Measurements from ENCODE around the gene FAM25G. TPM values are rescaled to one million over a fixed set of nuclear protein-coding genes. Genes with fewer than 3 reads are reported as not detected.
"Not testable (repeated sequence)": the region's sequence is repeated elsewhere in the genome, so short reads cannot be mapped to it uniquely, and the experiment has no call there.

FAM25G gene
- not detected for total RNA-seq

- H3K4me1 ChIP-seq; H3K27me3 ChIP-seq; H3K27ac ChIP-seq; H3K9me3 ChIP-seq; H3K4me3 ChIP-seq; H3K36me3 ChIP-seq; DNase-seq (ENCODE audit: low spot score in 2 of 2): not testable (repeated sequence)
- no CpG with 5 or more reads among the region's 9 CpGs for WGBS, 2 donors
Measured at GRCh38 chr10:47491600-47491999, at the start of gene FAM25G. FAM25G (minus strand) TSS chr10:47491700; CDS start chr10:47491674, 26 bp downstream.

- not testable (repeated sequence) for H3K27ac ChIP-seq; DNase-seq (ENCODE audit: low spot score in 2 of 2); H3K27me3 ChIP-seq; H3K4me1 ChIP-seq; H3K4me3 ChIP-seq; H3K36me3 ChIP-seq; H3K9me3 ChIP-seq
- WGBS, 2 donors, result 95 to 96% methylated on average over 2 to 3 of the region's 3 CpGs
Measured at GRCh38 chr10:47536430-47536829, 44.9 kb upstream of the FAM25G start.

GRCh38 chr10:47523475-47523874 lies 32.0 kb upstream of the FAM25G start, which contains the start of gene AGAP9:
AGAP9 (minus strand) TSS chr10:47523638; CDS start chr10:47523526, 112 bp downstream.
- not testable (repeated sequence) for H3K27ac ChIP-seq; H3K4me1 ChIP-seq; H3K27me3 ChIP-seq; H3K9me3 ChIP-seq; H3K4me3 ChIP-seq; H3K36me3 ChIP-seq; DNase-seq (ENCODE audit: low spot score in 2 of 2)
- no CpG with 5 or more reads among the region's 20 CpGs for WGBS, 2 donors

GRCh38 chr10:47502313-47502712 lies 10.8 kb upstream of the FAM25G start:
- not testable (repeated sequence) for H3K27ac ChIP-seq; DNase-seq (ENCODE audit: low spot score in 2 of 2); H3K36me3 ChIP-seq; H3K27me3 ChIP-seq; H3K4me1 ChIP-seq; H3K4me3 ChIP-seq; H3K9me3 ChIP-seq
- WGBS, 2 donors, result 65 to 79% methylated on average over 6 to 7 of the region's 9 CpGs

GRCh38 chr10:47494226-47494625 lies 2.7 kb upstream of the FAM25G start:
- not testable (repeated sequence) for H3K27me3 ChIP-seq; H3K36me3 ChIP-seq; H3K27ac ChIP-seq; H3K4me3 ChIP-seq; H3K4me1 ChIP-seq; DNase-seq (ENCODE audit: low spot score in 2 of 2); H3K9me3 ChIP-seq
- no CpG with 5 or more reads among the region's 6 CpGs for WGBS, 2 donors

- not testable (repeated sequence) for H3K4me3 ChIP-seq; H3K27me3 ChIP-seq; H3K27ac ChIP-seq; H3K4me1 ChIP-seq; DNase-seq (ENCODE audit: low spot score in 2 of 2); H3K36me3 ChIP-seq; H3K9me3 ChIP-seq
- WGBS, 2 donors, result 80% methylated on average over 2 of the region's 7 CpGs; no CpG with 5 or more reads in 1 of the 2 donors
Measured at GRCh38 chr10:47489630-47490029, 1.9 kb downstream of the FAM25G start.

GRCh38 chr10:47485943-47486342 lies 5.6 kb downstream of the FAM25G start:
- 93 to 100% methylated on average over 1 to 2 of the region's 4 CpGs for WGBS, 2 donors
- not testable (repeated sequence) for H3K4me3 ChIP-seq; H3K36me3 ChIP-seq; DNase-seq (ENCODE audit: low spot score in 2 of 2); H3K27ac ChIP-seq; H3K9me3 ChIP-seq; H3K4me1 ChIP-seq; H3K27me3 ChIP-seq

- 93 to 94% methylated on average over 1 to 11 of the region's 11 CpGs for WGBS, 2 donors
- DNase-seq (ENCODE audit: low spot score in 2 of 2), result not testable (repeated sequence)
Measured at GRCh38 chr10:47484786-47485185, 6.7 kb downstream of the FAM25G start.

GRCh38 chr10:47483923-47484322 lies 7.6 kb downstream of the FAM25G start, which contains the start of gene ANXA8:
ANXA8 (minus strand) TSS chr10:47484115; CDS start chr10:47483933, 182 bp downstream.
- WGBS, 2 donors, result 90 to 92% methylated on average over 2 to 8 of the region's 11 CpGs
- not testable (repeated sequence) for DNase-seq (ENCODE audit: low spot score in 2 of 2)

More at GRCh38 chr10:47484786-47485185, 6.7 kb downstream of the FAM25G start:
- not testable (repeated sequence) for H3K4me3 ChIP-seq, H3K36me3 ChIP-seq, H3K27me3 ChIP-seq, H3K9me3 ChIP-seq, H3K27ac ChIP-seq, H3K4me1 ChIP-seq

GRCh38 chr10:47482367-47482766 lies 9.1 kb downstream of the FAM25G start:
- DNase-seq (ENCODE audit: low spot score in 2 of 2); H3K4me1 ChIP-seq; H3K36me3 ChIP-seq; H3K27ac ChIP-seq; H3K4me3 ChIP-seq; H3K27me3 ChIP-seq; H3K9me3 ChIP-seq: not testable (repeated sequence)
- no CpG with 5 or more reads among the region's 1 CpG for WGBS, 2 donors

More at GRCh38 chr10:47483923-47484322, 7.6 kb downstream of the FAM25G start, which contains the start of gene ANXA8:
- H3K27me3 ChIP-seq, H3K4me3 ChIP-seq, H3K27ac ChIP-seq, H3K9me3 ChIP-seq, H3K4me1 ChIP-seq, H3K36me3 ChIP-seq: not testable (repeated sequence)

GRCh38 chr10:47481768-47482181 lies 9.7 kb downstream of the FAM25G start:
- WGBS, 2 donors, result no CpG with 5 or more reads among the region's 6 CpGs
- H3K4me3 ChIP-seq, result not testable (repeated sequence)

GRCh38 chr10:47481182-47481766 lies 10.2 kb downstream of the FAM25G start:
- no CpG with 5 or more reads among the region's 10 CpGs for WGBS, 2 donors
- not testable (repeated sequence) for H3K4me3 ChIP-seq; H3K27ac ChIP-seq; DNase-seq (ENCODE audit: low spot score in 2 of 2); H3K27me3 ChIP-seq; H3K9me3 ChIP-seq; H3K36me3 ChIP-seq; H3K4me1 ChIP-seq

More at GRCh38 chr10:47481768-47482181, 9.7 kb downstream of the FAM25G start:
- not testable (repeated sequence) for H3K9me3 ChIP-seq; H3K36me3 ChIP-seq; DNase-seq (ENCODE audit: low spot score in 2 of 2); H3K27me3 ChIP-seq; H3K4me1 ChIP-seq; H3K27ac ChIP-seq

GRCh38 chr10:47480133-47480532 lies 11.4 kb downstream of the FAM25G start:
- H3K27me3 ChIP-seq; DNase-seq (ENCODE audit: low spot score in 2 of 2); H3K36me3 ChIP-seq; H3K9me3 ChIP-seq; H3K4me1 ChIP-seq; H3K27ac ChIP-seq; H3K4me3 ChIP-seq: not testable (repeated sequence)
- WGBS, 2 donors, result no CpG with 5 or more reads among the region's 3 CpGs

GRCh38 chr10:47478114-47478513 lies 13.4 kb downstream of the FAM25G start:
- H3K27ac ChIP-seq; H3K4me3 ChIP-seq; H3K36me3 ChIP-seq; DNase-seq (ENCODE audit: low spot score in 2 of 2); H3K27me3 ChIP-seq; H3K4me1 ChIP-seq; H3K9me3 ChIP-seq: not testable (repeated sequence)
- WGBS, 2 donors, result 25 to 53% methylated on average over 2 to 3 of the region's 5 CpGs

Data from tibial nerve (tissue), 4 donors.